HEK293 (cell line): ENCODE measurements around the gene METTL14.
"Not testable (repeated sequence)": the region's sequence is repeated elsewhere in the genome, so short reads cannot be mapped to it uniquely, and the experiment has no call there.

ENCODE experiments used
- CTCF ChIA-PET: fragments of 350-600 bp; formaldehyde crosslinking; extraction: SDS; loops from one replicate; lab custom pipeline; 2021; ENCODE audit warnings: antibody characterized with exemption; lab: Yijun Ruan, JAX
- POLR2A ChIA-PET: fragments of 300-600 bp; formaldehyde crosslinking; extraction: SDS; loops from one replicate; lab custom pipeline; 2020; ENCODE audit warnings: antibody characterized with exemption, inconsistent platforms; lab: Yijun Ruan, JAX
- H3K27ac ChIP-seq: fragments of 200-500 bp; sonication (Bioruptor generic); 2 replicates; pipeline ENCODE4 v1.5.1; 2014; ENCODE audit warnings: low read depth, low read length, control low read depth, inconsistent platforms; ENCODE audit errors: extremely low read depth
- H3K36me3 ChIP-seq, 2 experiments: fragments of 200-500 bp in 1 of 2; sonication (Bioruptor generic) in 1 of 2; 1 replicate in 1 of 2; 2 replicates in 1 of 2; pipeline ENCODE4 v1.5.1; 2014 to 2017; ENCODE audit warnings: inconsistent platforms in 2 of 2, low read length in 2 of 2; ENCODE audit not compliant: control insufficient read depth in 2 of 2, insufficient read depth in 1 of 2
- H3K4me1 ChIP-seq: fragments of 200-500 bp; sonication (Bioruptor generic); 2 replicates; pipeline ENCODE4 v1.5.1; 2014; ENCODE audit warnings: mild to moderate bottlenecking, low read length, inconsistent platforms; ENCODE audit not compliant: control insufficient read depth, insufficient read depth
- H3K4me3 ChIP-seq: 2 replicates; pipeline ENCODE4 v1.5.1; 2011; ENCODE audit warnings: low read depth, mild to moderate bottlenecking, control low read depth, low read length, moderate library complexity
- H3K9me3 ChIP-seq: fragments of 200-500 bp; sonication (Bioruptor generic); 2 replicates; pipeline ENCODE4 v1.5.1; 2014; ENCODE audit warnings: low read depth, low read length, inconsistent platforms; ENCODE audit not compliant: control insufficient read depth, insufficient read depth
- GLIS2 ChIP-seq: fragments of 450-650 bp; formaldehyde crosslinking; IDR thresholded peaks from 2 replicates; pipeline ENCODE4 v1.5.1; 2016; ENCODE audit warnings: missing biosample characterization, missing genetic modification characterization
- KLF9 ChIP-seq: fragments of 450-650 bp; formaldehyde crosslinking; IDR thresholded peaks from 2 replicates; pipeline ENCODE4 v1.5.1; 2016; ENCODE audit warnings: missing biosample characterization, missing genetic modification characterization, low read depth
- SCRT2 ChIP-seq: fragments of 450-650 bp; formaldehyde crosslinking; IDR thresholded peaks from 2 replicates; pipeline ENCODE4 v1.5.1; 2016; ENCODE audit warnings: missing biosample characterization, missing genetic modification characterization
- SP3 ChIP-seq: fragments of 450-650 bp; formaldehyde crosslinking; IDR thresholded peaks from 2 replicates; pipeline ENCODE4 v1.5.1; 2016; ENCODE audit warnings: missing biosample characterization, missing genetic modification characterization
- ZBTB11 ChIP-seq: fragments of 450-650 bp; formaldehyde crosslinking; conservative IDR thresholded peaks from 2 replicates; pipeline ENCODE4 v1.5.1; 2016; ENCODE audit warnings: low read depth, missing biosample characterization, missing genetic modification characterization
- ZBTB17 ChIP-seq: fragments of 450-650 bp; formaldehyde crosslinking; IDR thresholded peaks from 2 replicates; pipeline ENCODE4 v1.5.1; 2016; ENCODE audit warnings: missing biosample characterization, missing genetic modification characterization
- ZBTB20 ChIP-seq: fragments of 450-650 bp; formaldehyde crosslinking; IDR thresholded peaks from 2 replicates; pipeline ENCODE4 v1.5.1; 2016; ENCODE audit warnings: missing biosample characterization, missing genetic modification characterization
- ZBTB48 ChIP-seq: fragments of 450-650 bp; formaldehyde crosslinking; IDR thresholded peaks from 2 replicates; pipeline ENCODE4 v1.5.1; 2016; ENCODE audit warnings: missing biosample characterization, missing genetic modification characterization
- ZNF514 ChIP-seq: fragments of 450-650 bp; formaldehyde crosslinking; IDR thresholded peaks from 2 replicates; pipeline ENCODE4 v1.5.1; 2016; ENCODE audit warnings: missing biosample characterization, missing genetic modification characterization
- ZNF518A ChIP-seq: fragments of 450-650 bp; formaldehyde crosslinking; conservative IDR thresholded peaks from 2 replicates; pipeline ENCODE4 v1.5.1; 2016; ENCODE audit warnings: low read depth, missing biosample characterization, missing genetic modification characterization
- ZNF571 ChIP-seq: fragments of 450-650 bp; formaldehyde crosslinking; IDR thresholded peaks from 2 replicates; pipeline ENCODE4 v1.5.0; 2017; ENCODE audit warnings: missing biosample characterization, missing genetic modification characterization
- ZNF654 ChIP-seq: fragments of 450-650 bp; formaldehyde crosslinking; IDR thresholded peaks from 2 replicates; pipeline ENCODE4 v1.5.1; 2016; ENCODE audit warnings: low read depth, missing biosample characterization, missing genetic modification characterization
- ZSCAN4 ChIP-seq: fragments of 450-650 bp; formaldehyde crosslinking; IDR thresholded peaks from 2 replicates; pipeline ENCODE4 v1.5.1; 2017; ENCODE audit warnings: missing biosample characterization, missing genetic modification characterization

Gene METTL14

GRCh38 chr4:118684873-118685811 is at the start of gene METTL14 (continued):
- TF ChIP-seq ZNF654 (no peak), GLIS2 (tag by site-specific recombination) (peak; percentile 41; the same call in 1 of the 2 replicates), SP3 (tag by site-specific recombination) (peak; percentile 64), ZNF518A (tag by site-specific recombination) (peak; percentile 86), ZBTB11 (tag by site-specific recombination) (peak; percentile 93), KLF9 (0 out of 2 replicates have a peak, but pooled peaks have one; percentile 38), SCRT2 (peak; percentile 91), ZBTB17 (tag by site-specific recombination) (peak; percentile 85), ZBTB48 (tag by site-specific recombination) (peak; percentile 93), ZBTB20 (tag by site-specific recombination) (peak; percentile 34; the same call in 1 of the 2 replicates), ZNF571 (tag by site-specific recombination) (no peak), ZNF514 (no peak), ZSCAN4 (no peak)

GRCh38 chr4:118636126-118636525 is 49.1 kb upstream of the METTL14 start:
- H3K4me3 ChIP-seq, H3K27ac ChIP-seq, CTCF ChIA-PET, POLR2A ChIA-PET, H3K4me1 ChIP-seq, H3K9me3 ChIP-seq: not testable (repeated sequence)
- peaks cover 0 to 15% of the 10 kb centered on the region in 2 experiments; a peak in 1 of 3 replicates for H3K36me3 ChIP-seq
